Neural progenitor cell (in vitro differentiated cells): Measurements from ENCODE around the gene ZMIZ1. TPM values are rescaled to one million over a fixed set of nuclear protein-coding genes. Genes with fewer than 3 reads are reported as not detected.
A peak's percentile ranks its signal among the peaks of the same experiment; 100 is the strongest.

Source experiments
- DNase-seq: peaks from one replicate; pipeline ENCODE4 v3.0.0-alpha.2; 2016; ENCODE audit warnings: low spot score
- H2AFZ ChIP-seq: fragments of 200-600 bp; sonication (generic); replicated peaks from 2 replicates; pipeline ENCODE4 v1.6.1; 2016; ENCODE audit warnings: antibody characterized with exemption
- H3F3A ChIP-seq: fragments of 200-600 bp; sonication (generic); 2 replicates; pipeline ENCODE4 v1.6.1; 2016; ENCODE audit warnings: antibody characterized with exemption, low read depth
- H3K27ac ChIP-seq: fragments of 200-600 bp; sonication (generic); 2 replicates; pipeline ENCODE4 v1.5.1; 2016; ENCODE audit warnings: mild to moderate bottlenecking
- H3K27me3 ChIP-seq: fragments of 200-600 bp; sonication (generic); 2 replicates; pipeline ENCODE4 v1.6.1; 2016; ENCODE audit warnings: mild to moderate bottlenecking, moderate library complexity
- H3K36me3 ChIP-seq: fragments of 200-600 bp; sonication (generic); 2 replicates; pipeline ENCODE4 v1.5.1; 2016
- H3K4me1 ChIP-seq: fragments of 200-600 bp; sonication (generic); 2 replicates; pipeline ENCODE4 v1.6.1; 2016; ENCODE audit warnings: mixed run types
- H3K4me2 ChIP-seq: fragments of 200-600 bp; sonication (generic); 2 replicates; pipeline ENCODE4 v1.6.1; 2016
- H3K4me3 ChIP-seq: fragments of 200-600 bp; sonication (generic); 2 replicates; pipeline ENCODE4 v1.5.1; 2016
- H3K79me2 ChIP-seq: fragments of 200-600 bp; sonication (generic); 2 replicates; pipeline ENCODE4 v1.6.1; 2016; ENCODE audit warnings: low read depth
- H3K9ac ChIP-seq: fragments of 200-600 bp; sonication (generic); 2 replicates; pipeline ENCODE4 v1.6.1; 2016
- H3K9me3 ChIP-seq: fragments of 200-600 bp; sonication (generic); 2 replicates; pipeline ENCODE4 v1.5.1; 2016; ENCODE audit warnings: low read depth
- H4K20me1 ChIP-seq: fragments of 200-600 bp; sonication (generic); 2 replicates; pipeline ENCODE4 v1.6.1; 2016; ENCODE audit warnings: low read depth
- H3K27ac Mint-ChIP-seq: 3 replicates; pipeline ENCODE4 v1.8.0; 2021; ENCODE audit warnings: mixed read lengths
- H3K27me3 Mint-ChIP-seq: 2 replicates; pipeline ENCODE4 v1.8.0; 2022; ENCODE audit warnings: low read depth, mild to moderate bottlenecking, inconsistent platforms, moderate library complexity, mixed read lengths; ENCODE audit not compliant: insufficient read depth
- H3K36me3 Mint-ChIP-seq: 3 replicates; pipeline ENCODE4 v1.8.0; 2021; ENCODE audit warnings: mixed read lengths
- H3K4me1 Mint-ChIP-seq: 3 replicates; pipeline ENCODE4 v1.8.0; 2021; ENCODE audit warnings: mixed read lengths
- H3K4me3 Mint-ChIP-seq: 3 replicates; pipeline ENCODE4 v1.8.0; 2021; ENCODE audit warnings: mild to moderate bottlenecking, moderate library complexity, mixed read lengths
- H3K9me3 Mint-ChIP-seq: 3 replicates; pipeline ENCODE4 v1.8.0; 2020; ENCODE audit warnings: mixed read lengths
- CTCF ChIP-seq: fragments of 200-600 bp; sonication (generic); IDR thresholded peaks from 2 replicates; pipeline ENCODE4 v1.5.1; 2017; ENCODE audit warnings: antibody characterized with exemption, mild to moderate bottlenecking
- EZH2 ChIP-seq: fragments of 200-600 bp; sonication (generic); IDR thresholded peaks from 2 replicates; pipeline ENCODE4 v1.6.1; 2017; ENCODE audit warnings: antibody characterized with exemption, mild to moderate bottlenecking, moderate library complexity
- EZH2phosphoT487 ChIP-seq: fragments of 200-600 bp; sonication (generic); IDR thresholded peaks from 2 replicates; pipeline ENCODE4 v1.6.1; 2017; ENCODE audit warnings: antibody characterized with exemption
- total RNA-seq: library from RNA; depleted of rRNA; stranded (reverse); fragments of >200 nt; gene quantifications from 2 replicates; pipeline ENCODE4 v1.2.3, GENCODE V29; 2015; ENCODE audit warnings: low replicate concordance

The ZMIZ1 gene
- total RNA-seq, 1 donor from 2014 or later: 5.8 TPM

GRCh38 chr10:79170226-79170752, 101.5 kb downstream of the ZMIZ1 start:
- Histone ChIP-seq H3K4me1 (peaks cover 16% of the 10 kb centered on the region), H3K9me3 (no peaks in the 10 kb centered on the region), H3K27me3 (no peaks in the 10 kb centered on the region), H3K4me3 (no peak overlapping the region), H3K79me2 (no peaks in the 10 kb centered on the region), H3K36me3 (no peaks in the 10 kb centered on the region), H4K20me1 (peaks cover 53% of the 10 kb centered on the region), H3K4me2 (no peak overlapping the region), H2AFZ (no peak overlapping the region), H3K9ac (no peak overlapping the region), H3F3A (no peaks in the 10 kb centered on the region), H3K27ac (no peak overlapping the region)
- TF ChIP-seq CTCF (no peak), EZH2 (no peak), EZH2phosphoT487 (no peak)
- H3K27ac Mint-ChIP-seq: no peak overlapping the region
- peaks cover 3% of the 10 kb centered on the region for H3K27me3 Mint-ChIP-seq
- peaks cover 70% of the 10 kb centered on the region for H3K4me1 Mint-ChIP-seq
- DNase-seq: no peak
- H3K36me3 Mint-ChIP-seq: peaks cover 2% of the 10 kb centered on the region
- H3K4me3 Mint-ChIP-seq: no peak overlapping the region
- H3K9me3 Mint-ChIP-seq: no peaks in the 10 kb centered on the region

- Histone ChIP-seq H3K79me2 (no peaks in the 10 kb centered on the region), H3K9me3 (no peaks in the 10 kb centered on the region), H3K27me3 (no peaks in the 10 kb centered on the region), H3K36me3 (no peaks in the 10 kb centered on the region), H3K4me1 (peaks cover 21% of the 10 kb centered on the region), H3K4me3 (no peak overlapping the region), H3F3A (no peaks in the 10 kb centered on the region), H3K9ac (no peak overlapping the region), H2AFZ (no peak overlapping the region), H4K20me1 (peaks cover 52% of the 10 kb centered on the region), H3K4me2 (no peak overlapping the region), H3K27ac (no peak overlapping the region)
- Mint-ChIP-seq H3K9me3 (no peaks in the 10 kb centered on the region), H3K27me3 (peaks cover 3% of the 10 kb centered on the region), H3K27ac (peak overlapping the region; percentile 50), H3K4me1 (peaks cover 70% of the 10 kb centered on the region), H3K36me3 (peaks cover 2% of the 10 kb centered on the region), H3K4me3 (no peak overlapping the region)
- no peak for DNase-seq
- TF ChIP-seq CTCF (no peak), EZH2 (no peak), EZH2phosphoT487 (no peak)
Measured at GRCh38 chr10:79170993-79171392, 102.2 kb downstream of the ZMIZ1 start.

- H3K27me3 ChIP-seq: no peaks in the 10 kb centered on the region
- no peak overlapping the region for H2AFZ ChIP-seq
- H3K9ac ChIP-seq: no peak overlapping the region
- H3K79me2 ChIP-seq: no peaks in the 10 kb centered on the region
- H3K4me3 ChIP-seq: no peak overlapping the region
- DNase-seq: no peak
- Mint-ChIP-seq H3K4me1 (peaks cover 70% of the 10 kb centered on the region), H3K36me3 (peaks cover 4% of the 10 kb centered on the region), H3K9me3 (no peaks in the 10 kb centered on the region), H3K27me3 (peaks cover 3% of the 10 kb centered on the region), H3K4me3 (no peak overlapping the region), H3K27ac (no peak overlapping the region)
- TF ChIP-seq EZH2phosphoT487: no peak
- TF ChIP-seq CTCF: no peak
- no peak for TF ChIP-seq EZH2
- H4K20me1 ChIP-seq: peaks cover 52% of the 10 kb centered on the region
- no peaks in the 10 kb centered on the region for H3K36me3 ChIP-seq
- H3K9me3 ChIP-seq: no peaks in the 10 kb centered on the region
- H3K27ac ChIP-seq: no peak overlapping the region
- H3K4me2 ChIP-seq: no peak overlapping the region
- peaks cover 24% of the 10 kb centered on the region for H3K4me1 ChIP-seq
- H3F3A ChIP-seq: no peaks in the 10 kb centered on the region
Measured at GRCh38 chr10:79171504-79171903, 102.7 kb downstream of the ZMIZ1 start.
